ENCODE results near the gene ABCA1.
"Not testable (repeated sequence)": the region's sequence is repeated elsewhere in the genome, so short reads cannot be mapped to it uniquely, and the experiment has no call there.

DNA sequence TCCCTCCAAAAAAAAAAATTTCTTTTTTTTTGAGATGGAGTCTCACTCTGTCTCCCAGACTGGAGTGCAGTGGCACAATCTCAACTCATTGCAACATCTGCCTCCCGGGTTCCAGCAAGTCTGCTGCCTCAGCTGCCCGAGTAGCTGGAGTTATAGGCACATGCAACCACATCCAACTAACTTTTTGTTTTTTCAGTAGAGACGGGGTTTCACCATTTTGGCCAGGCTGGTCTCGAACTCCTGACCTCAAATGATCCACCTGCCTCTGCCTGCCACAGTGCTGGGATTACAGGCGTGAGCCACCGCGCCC lies 7.5 kb upstream of the ABCA1 start:
- TF ChIP-seq POLR2A, CHD1 (IDR thresholded peaks at IDR 0.05; ENCODE audit: low read depth, low read length): not testable (repeated sequence)
- TF ChIP-seq, protein P1, sequence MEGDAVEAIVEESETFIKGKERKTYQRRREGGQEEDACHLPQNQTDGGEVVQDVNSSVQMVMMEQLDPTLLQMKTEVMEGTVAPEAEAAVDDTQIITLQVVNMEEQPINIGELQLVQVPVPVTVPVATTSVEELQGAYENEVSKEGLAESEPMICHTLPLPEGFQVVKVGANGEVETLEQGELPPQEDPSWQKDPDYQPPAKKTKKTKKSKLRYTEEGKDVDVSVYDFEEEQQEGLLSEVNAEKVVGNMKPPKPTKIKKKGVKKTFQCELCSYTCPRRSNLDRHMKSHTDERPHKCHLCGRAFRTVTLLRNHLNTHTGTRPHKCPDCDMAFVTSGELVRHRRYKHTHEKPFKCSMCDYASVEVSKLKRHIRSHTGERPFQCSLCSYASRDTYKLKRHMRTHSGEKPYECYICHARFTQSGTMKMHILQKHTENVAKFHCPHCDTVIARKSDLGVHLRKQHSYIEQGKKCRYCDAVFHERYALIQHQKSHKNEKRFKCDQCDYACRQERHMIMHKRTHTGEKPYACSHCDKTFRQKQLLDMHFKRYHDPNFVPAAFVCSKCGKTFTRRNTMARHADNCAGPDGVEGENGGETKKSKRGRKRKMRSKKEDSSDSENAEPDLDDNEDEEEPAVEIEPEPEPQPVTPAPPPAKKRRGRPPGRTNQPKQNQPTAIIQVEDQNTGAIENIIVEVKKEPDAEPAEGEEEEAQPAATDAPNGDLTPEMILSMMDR (conservative IDR thresholded peaks at IDR 0.05; ENCODE audit: low read depth, low read length) = not testable (repeated sequence)
